Skeletal muscle tissue (tissue), 4 donors: ENCODE measurements around the gene NT5DC4. TPM values are rescaled to one million over a fixed set of nuclear protein-coding genes. Genes with fewer than 3 reads are reported as not detected.

Source experiments
- H3K27ac ChIP-seq: one replicate; pipeline ENCODE4 v1.7.0; 2013; ENCODE audit warnings: mild to moderate bottlenecking, low read depth, low read length, inconsistent platforms
- H3K27me3 ChIP-seq, 3 donors: one replicate each; pipeline ENCODE4 v1.7.0; 2013; ENCODE audit warnings: low read length in 3 of 3; ENCODE audit not compliant: control insufficient read depth in 3 of 3, insufficient read depth in 3 of 3
- H3K36me3 ChIP-seq, 3 donors: one replicate each; pipeline ENCODE4 v1.7.0; 2013; ENCODE audit warnings: low read length in 3 of 3; ENCODE audit not compliant: control insufficient read depth in 3 of 3, insufficient read depth in 3 of 3
- H3K4me1 ChIP-seq, 3 donors: one replicate each; pipeline ENCODE4 v1.7.0; 2013; ENCODE audit warnings: low read length in 3 of 3, mild to moderate bottlenecking in 3 of 3; ENCODE audit not compliant: control insufficient read depth in 3 of 3, insufficient read depth in 3 of 3
- H3K4me3 ChIP-seq, 3 donors: one replicate each; pipeline ENCODE4 v1.7.0; 2013; ENCODE audit warnings: low read length in 3 of 3
- H3K9ac ChIP-seq, 3 donors: one replicate each; pipeline ENCODE4 v1.7.0; 2013; ENCODE audit warnings: low read length in 3 of 3, mild to moderate bottlenecking in 3 of 3, moderate library complexity in 2 of 3, low read depth in 1 of 3
- H3K9me3 ChIP-seq, 3 donors: one replicate each; pipeline ENCODE4 v1.7.0; 2013; ENCODE audit warnings: low read length in 3 of 3; ENCODE audit not compliant: control insufficient read depth in 3 of 3
- total RNA-seq: library from RNA; depleted of rRNA; stranded (reverse); fragments of >200 nt; gene quantifications from one replicate; pipeline ENCODE4 v1.2.3, GENCODE V29; 2014
- donor health status: Osteomylitis.

NT5DC4 gene
- total RNA-seq, 1 donor from 2014 or later: not detected

- no peak overlapping the region for H3K4me3 ChIP-seq
- H3K36me3 ChIP-seq: no peaks in the 10 kb centered on the region
- no peaks in the 10 kb centered on the region for H3K4me1 ChIP-seq
- H3K27me3 ChIP-seq: no peaks in the 10 kb centered on the region
- no peak overlapping the region for H3K27ac ChIP-seq
- no peaks in the 10 kb centered on the region for H3K9me3 ChIP-seq
- no peak overlapping the region for H3K9ac ChIP-seq
These were observed 19.7 kb downstream of the NT5DC4 start for GRCh38 chr2:112740527-112740926.

- H3K27me3 ChIP-seq: peaks cover 0 to 3% (median 0%) of the 10 kb centered on the region in 3 donors
- no peak overlapping the region for H3K27ac ChIP-seq
- H3K36me3 ChIP-seq: no peaks in the 10 kb centered on the region
- no peaks in the 10 kb centered on the region for H3K9me3 ChIP-seq
- no peak overlapping the region for H3K4me3 ChIP-seq
- H3K4me1 ChIP-seq: peaks cover 0 to 2% (median 0%) of the 10 kb centered on the region in 3 donors
- H3K9ac ChIP-seq: no peak overlapping the region
These were observed 29.1 kb downstream of the NT5DC4 start for GRCh38 chr2:112749755-112750559.

DNA sequence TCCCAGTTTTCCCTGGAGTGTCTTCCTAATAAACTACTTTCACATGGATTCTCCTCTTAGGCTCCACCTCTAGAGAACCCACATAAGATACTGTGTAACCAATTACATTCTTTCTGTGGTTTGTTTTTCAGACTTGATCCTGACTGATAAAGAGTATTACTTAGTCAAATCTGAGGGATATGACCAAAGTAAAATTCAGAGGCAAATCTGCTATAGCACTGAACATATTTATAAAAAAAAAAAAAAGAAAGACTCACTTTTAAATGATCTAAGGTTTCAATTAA, 29.7 kb downstream of the NT5DC4 start:
- Histone ChIP-seq H3K9me3 (no peaks in the 10 kb centered on the region), H3K4me3 (no peak overlapping the region), H3K27me3 (peaks cover 0 to 3% (median 0%) of the 10 kb centered on the region in 3 donors), H3K4me1 (peaks cover 0 to 2% (median 0%) of the 10 kb centered on the region in 3 donors), H3K9ac (no peak overlapping the region), H3K36me3 (no peaks in the 10 kb centered on the region), H3K27ac (no peak overlapping the region)

GRCh38 chr2:112751451-112752197, 30.8 kb downstream of the NT5DC4 start:
- H3K27me3 ChIP-seq: peaks cover 0 to 3% (median 0%) of the 10 kb centered on the region in 3 donors
- H3K27ac ChIP-seq: no peak overlapping the region
- H3K9me3 ChIP-seq: no peaks in the 10 kb centered on the region
- H3K4me3 ChIP-seq: no peak overlapping the region
- no peak overlapping the region for H3K9ac ChIP-seq
- H3K4me1 ChIP-seq: peaks cover 0 to 2% (median 0%) of the 10 kb centered on the region in 3 donors
- no peaks in the 10 kb centered on the region for H3K36me3 ChIP-seq

DNA sequence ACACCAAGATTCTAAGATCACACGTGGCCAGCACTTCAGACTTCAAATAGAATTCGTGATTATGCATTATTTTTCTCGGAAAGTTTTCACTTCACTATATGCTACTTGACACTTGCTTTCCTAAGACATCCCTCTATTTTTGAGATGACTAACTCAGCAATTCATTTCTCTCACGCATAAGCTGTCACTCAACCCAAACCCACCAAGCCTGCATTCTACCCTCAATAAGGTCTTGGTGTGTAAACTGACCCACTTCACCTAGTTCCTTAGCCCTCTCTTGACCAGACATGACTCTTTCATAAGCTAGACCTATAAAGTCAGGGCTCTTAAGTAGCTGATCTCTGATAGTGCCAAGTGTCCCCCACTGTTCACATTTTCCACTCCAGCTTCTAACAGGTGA, 31.8 kb downstream of the NT5DC4 start:
- Histone ChIP-seq H3K27me3 (peaks cover 0 to 3% (median 0%) of the 10 kb centered on the region in 3 donors), H3K9ac (no peak overlapping the region), H3K36me3 (no peaks in the 10 kb centered on the region), H3K4me1 (peaks cover 0 to 2% (median 0%) of the 10 kb centered on the region in 3 donors), H3K9me3 (no peaks in the 10 kb centered on the region), H3K4me3 (no peak overlapping the region), H3K27ac (no peak overlapping the region)

- no peak overlapping the region for H3K4me3 ChIP-seq
- peaks cover 0 to 2% (median 0%) of the 10 kb centered on the region in 3 donors for H3K4me1 ChIP-seq
- no peak overlapping the region for H3K27ac ChIP-seq
- no peaks in the 10 kb centered on the region for H3K9me3 ChIP-seq
- peaks cover 0 to 3% (median 0%) of the 10 kb centered on the region in 3 donors for H3K27me3 ChIP-seq
- H3K9ac ChIP-seq: no peak overlapping the region
- no peaks in the 10 kb centered on the region for H3K36me3 ChIP-seq
These were observed 33.7 kb downstream of the NT5DC4 start for GRCh38 chr2:112754564-112754963.

GRCh38 chr2:112755444-112755843, 34.6 kb downstream of the NT5DC4 start:
- Histone ChIP-seq H3K9me3 (no peaks in the 10 kb centered on the region), H3K27me3 (no peaks in the 10 kb centered on the region)

DNA sequence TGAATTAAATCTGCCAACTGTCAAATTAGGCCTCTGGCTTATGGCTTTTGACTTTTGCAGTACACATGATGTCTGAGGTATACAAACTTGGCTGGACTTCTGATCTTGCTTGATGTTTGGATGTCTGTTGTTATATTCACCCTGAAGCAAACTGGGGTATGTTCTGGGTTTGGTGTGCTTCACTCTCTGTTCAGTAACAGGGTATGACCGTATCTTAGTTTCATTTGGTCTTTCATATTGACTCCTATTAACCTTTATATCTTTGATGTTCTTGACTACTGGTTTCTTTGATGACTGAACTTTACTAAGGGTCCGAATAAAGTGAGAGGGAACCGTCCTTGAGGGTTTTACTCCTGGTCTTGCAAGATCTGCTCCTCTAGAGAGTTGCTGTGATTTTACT, 35.4 kb downstream of the NT5DC4 start:
- H3K9me3 ChIP-seq: no peaks in the 10 kb centered on the region
- H3K27me3 ChIP-seq: no peaks in the 10 kb centered on the region
- H3K27ac ChIP-seq: no peak overlapping the region

More at GRCh38 chr2:112755444-112755843, 34.6 kb downstream of the NT5DC4 start:
- Histone ChIP-seq H3K36me3 (no peaks in the 10 kb centered on the region), H3K4me3 (no peak overlapping the region), H3K27ac (no peak overlapping the region), H3K9ac (no peak overlapping the region), H3K4me1 (no peaks in the 10 kb centered on the region)

GRCh38 chr2:112757265-112757664, 36.4 kb downstream of the NT5DC4 start:
- H3K27ac ChIP-seq: no peak overlapping the region
- H3K36me3 ChIP-seq: no peaks in the 10 kb centered on the region
- H3K4me3 ChIP-seq: no peak overlapping the region
- no peaks in the 10 kb centered on the region for H3K4me1 ChIP-seq
- H3K9ac ChIP-seq: no peak overlapping the region
- H3K27me3 ChIP-seq: no peaks in the 10 kb centered on the region
- no peaks in the 10 kb centered on the region for H3K9me3 ChIP-seq

More for the DNA sequence above, 35.4 kb downstream of the NT5DC4 start:
- H3K4me3 ChIP-seq: no peak overlapping the region
- no peaks in the 10 kb centered on the region for H3K4me1 ChIP-seq
- H3K36me3 ChIP-seq: no peaks in the 10 kb centered on the region
- H3K9ac ChIP-seq: no peak overlapping the region

GRCh38 chr2:112758711-112759110, 37.9 kb downstream of the NT5DC4 start:
- H3K27me3 ChIP-seq: no peaks in the 10 kb centered on the region
- H3K27ac ChIP-seq: no peak overlapping the region
- no peak overlapping the region for H3K9ac ChIP-seq
- no peaks in the 10 kb centered on the region for H3K9me3 ChIP-seq
- H3K36me3 ChIP-seq: no peaks in the 10 kb centered on the region
- H3K4me3 ChIP-seq: no peak overlapping the region
- H3K4me1 ChIP-seq: peaks cover 0 to under 1% (median under 1%) of the 10 kb centered on the region in 3 donors
